Forelimb muscle (tissue), 1 donor: Measurements from ENCODE around the gene MAN2B1. TPM values are rescaled to one million over a fixed set of nuclear protein-coding genes. Genes with fewer than 3 reads are reported as not detected.
"Not testable (repeated sequence)": the region's sequence is repeated elsewhere in the genome, so short reads cannot be mapped to it uniquely, and the experiment has no call there.

Experiments
- DNase-seq: peaks from one replicate; pipeline ENCODE4 v3.0.0-alpha.2; 2013; ENCODE audit warnings: low read depth
- polyA plus RNA-seq: library from polyadenylated mRNA; unstranded; fragments of 120-200 nt; gene quantifications from one replicate; pipeline ENCODE4 v1.2.1, GENCODE V29; 2013; ENCODE audit not compliant: insufficient read length

Gene MAN2B1
- polyA plus RNA-seq, 1 donor, result 23.4 TPM

GRCh38 chr19:12689012-12689411, 22.5 kb upstream of the MAN2B1 start:
- DNase-seq, result no peak

- no peak for DNase-seq
Observed at GRCh38 chr19:12687496-12688196, 21.1 kb upstream of the MAN2B1 start, which contains the start of gene GNG14. TSS of gene GNG14 (plus strand) at chr19:12687998. CDS start at chr19:12688049, 51 bp downstream.

GRCh38 chr19:12685831-12686230, 19.3 kb upstream of the MAN2B1 start:
- no peak for DNase-seq

- peak; percentile 99 for DNase-seq
Observed at GRCh38 chr19:12681074-12681987, 14.8 kb upstream of the MAN2B1 start, which contains the start of gene DHPS. TSS of gene DHPS (minus strand) at chr19:12681880. CDS start at chr19:12681766, 114 bp downstream.

GRCh38 chr19:12680034-12680433, 13.5 kb upstream of the MAN2B1 start:
- DNase-seq, result no peak

- DNase-seq, result not testable (repeated sequence)
Observed at GRCh38 chr19:12678039-12678438, 11.5 kb upstream of the MAN2B1 start.

GRCh38 chr19:12676928-12677327, 10.4 kb upstream of the MAN2B1 start:
- no peak for DNase-seq

GRCh38 chr19:12676384-12676792, 9.8 kb upstream of the MAN2B1 start:
- no peak for DNase-seq

GRCh38 chr19:12675940-12676339, 9.4 kb upstream of the MAN2B1 start:
- no peak for DNase-seq

- DNase-seq, result no peak
Observed at GRCh38 chr19:12675399-12675798, 8.9 kb upstream of the MAN2B1 start.

- DNase-seq, result no peak
Observed at GRCh38 chr19:12672744-12673143, 6.2 kb upstream of the MAN2B1 start.

- no peak for DNase-seq
Observed at GRCh38 chr19:12670159-12670928, 3.8 kb upstream of the MAN2B1 start.

GRCh38 chr19:12669270-12670158, 3.0 kb upstream of the MAN2B1 start:
- peak; percentile 63 for DNase-seq

- no peak for DNase-seq
Observed at GRCh38 chr19:12668932-12669269, 2.4 kb upstream of the MAN2B1 start.

GRCh38 chr19:12668346-12668745, 1.8 kb upstream of the MAN2B1 start:
- no peak for DNase-seq

GRCh38 chr19:12667731-12668302, 1.3 kb upstream of the MAN2B1 start:
- no peak for DNase-seq

- DNase-seq, result no peak
Observed at GRCh38 chr19:12665671-12666264, 774 bp downstream of the MAN2B1 start.

GRCh38 chr19:12665281-12665573, 1.3 kb downstream of the MAN2B1 start:
- no peak for DNase-seq

- no peak for DNase-seq
Observed at GRCh38 chr19:12664406-12665280, 1.9 kb downstream of the MAN2B1 start.
